H9 (cell line): ENCODE data around the gene SPHK2. TPM values are rescaled to one million over a fixed set of nuclear protein-coding genes. Genes with fewer than 3 reads are reported as not detected.
A peak's percentile ranks its signal among the peaks of the same experiment; 100 is the strongest.

ENCODE experiments used
- DNase-seq: peaks from one replicate; pipeline ENCODE4 v3.0.0-alpha.2; 2017
- H2AFZ ChIP-seq: one replicate; pipeline ENCODE4 v1.6.1; 2013; ENCODE audit warnings: mild to moderate bottlenecking, low read length, control low read depth, moderate library complexity
- H2AK5ac ChIP-seq: 2 replicates; pipeline ENCODE4 v1.6.1; 2013; ENCODE audit warnings: low read length, control low read depth, mixed read lengths; ENCODE audit not compliant: insufficient read length
- H2BK120ac ChIP-seq: one replicate; pipeline ENCODE4 v1.6.1; 2013; ENCODE audit warnings: low read depth, mild to moderate bottlenecking, low read length, control low read depth, inconsistent platforms; ENCODE audit not compliant: poor library complexity, severe bottlenecking
- H2BK12ac ChIP-seq: 2 replicates; pipeline ENCODE4 v1.6.1; 2013; ENCODE audit warnings: low read length, control low read depth, mixed read lengths, low read depth; ENCODE audit not compliant: insufficient read length
- H2BK15ac ChIP-seq: 2 replicates; pipeline ENCODE4 v1.6.1; 2013; ENCODE audit warnings: low read depth, low read length, control low read depth
- H2BK20ac ChIP-seq: one replicate; pipeline ENCODE4 v1.6.1; 2013; ENCODE audit warnings: low read depth, mild to moderate bottlenecking, low read length, control low read depth, inconsistent platforms; ENCODE audit not compliant: poor library complexity, severe bottlenecking
- H2BK5ac ChIP-seq: 2 replicates; pipeline ENCODE4 v1.6.1; 2013; ENCODE audit warnings: low read length, control low read depth, mixed read lengths; ENCODE audit not compliant: insufficient read length
- H3K14ac ChIP-seq: 2 replicates; pipeline ENCODE4 v1.6.1; 2013; ENCODE audit warnings: low read length, control low read depth; ENCODE audit not compliant: insufficient read depth
- H3K18ac ChIP-seq: 2 replicates; pipeline ENCODE4 v1.6.1; 2013; ENCODE audit warnings: low read depth, mild to moderate bottlenecking, mixed read lengths, low read length, control low read depth; ENCODE audit not compliant: insufficient read length
- H3K23ac ChIP-seq: 2 replicates; pipeline ENCODE4 v1.6.1; 2013; ENCODE audit warnings: low read length, control low read depth, mixed read lengths, low read depth; ENCODE audit not compliant: insufficient read length
- H3K23me2 ChIP-seq: 2 replicates; pipeline ENCODE4 v1.6.1; 2013; ENCODE audit warnings: low read depth, mild to moderate bottlenecking, mixed read lengths, low read length, control low read depth; ENCODE audit not compliant: insufficient read length, poor library complexity, severe bottlenecking
- H3K27ac ChIP-seq: 2 replicates; pipeline ENCODE4 v1.5.1; 2013; ENCODE audit warnings: low read length, control low read depth, mixed read lengths, low read depth; ENCODE audit not compliant: insufficient read length
- H3K27me3 ChIP-seq: 2 replicates; pipeline ENCODE4 v1.6.1; 2013; ENCODE audit warnings: low read length, control low read depth, inconsistent platforms; ENCODE audit not compliant: insufficient read depth
- H3K4ac ChIP-seq: 2 replicates; pipeline ENCODE4 v1.6.1; 2013; ENCODE audit warnings: low read depth, mild to moderate bottlenecking, control low read depth, inconsistent platforms, low read length, moderate library complexity
- H3K4me1 ChIP-seq: 2 replicates; pipeline ENCODE4 v1.6.1; 2013; ENCODE audit warnings: low read length, control low read depth, inconsistent platforms; ENCODE audit not compliant: insufficient read depth
- H3K4me2 ChIP-seq: 2 replicates; pipeline ENCODE4 v1.6.1; 2013; ENCODE audit warnings: low read length, control low read depth, mixed read lengths; ENCODE audit not compliant: insufficient read length, insufficient read depth
- H3K56ac ChIP-seq: 2 replicates; pipeline ENCODE4 v1.6.1; 2013; ENCODE audit warnings: low read depth, mild to moderate bottlenecking, mixed read lengths, low read length, control low read depth; ENCODE audit not compliant: insufficient read length
- H3K79me1 ChIP-seq: 2 replicates; pipeline ENCODE4 v1.6.1; 2013; ENCODE audit warnings: low read depth, mild to moderate bottlenecking, moderate library complexity, low read length, control low read depth, inconsistent platforms; ENCODE audit not compliant: insufficient read depth, poor library complexity, severe bottlenecking
- H3K79me2 ChIP-seq: 2 replicates; pipeline ENCODE4 v1.6.1; 2013; ENCODE audit warnings: low read length, control low read depth, inconsistent platforms; ENCODE audit not compliant: insufficient read depth
- H3K9ac ChIP-seq: 2 replicates; pipeline ENCODE4 v1.6.1; 2013; ENCODE audit warnings: low read length, control low read depth, mixed read lengths; ENCODE audit not compliant: insufficient read length; ENCODE audit errors: extremely low read depth
- H3K9me3 ChIP-seq: one replicate; pipeline ENCODE4 v1.6.1; 2013; ENCODE audit warnings: low read depth, low read length, inconsistent platforms; ENCODE audit not compliant: control insufficient read depth
- H3T11ph ChIP-seq: one replicate; pipeline ENCODE4 v1.6.1; 2013; ENCODE audit warnings: mild to moderate bottlenecking, low read length, control low read depth, inconsistent platforms
- H4K20me1 ChIP-seq: one replicate; pipeline ENCODE4 v1.6.1; 2013; ENCODE audit not compliant: control insufficient read depth, insufficient read length, insufficient read depth
- H4K5ac ChIP-seq: 2 replicates; pipeline ENCODE4 v1.6.1; 2013; ENCODE audit warnings: low read depth, mild to moderate bottlenecking, mixed read lengths, low read length, control low read depth; ENCODE audit not compliant: insufficient read length
- H4K8ac ChIP-seq: replicated peaks from 2 replicates; pipeline ENCODE4 v1.6.1; 2013; ENCODE audit warnings: low read length, control low read depth, mixed read lengths, low read depth; ENCODE audit not compliant: insufficient read length
- H4K91ac ChIP-seq: 2 replicates; pipeline ENCODE4 v1.6.1; 2013; ENCODE audit warnings: low read depth, mild to moderate bottlenecking, moderate library complexity, mixed read lengths, low read length, control low read depth; ENCODE audit not compliant: insufficient read length
- H3K27ac Mint-ChIP-seq, 3 experiments: 2 replicates in 2 of 3; 3 replicates in 1 of 3; pipeline ENCODE4 v1.8.0; 2020 to 2021; ENCODE audit warnings: mixed read lengths in 3 of 3, mild to moderate bottlenecking in 1 of 3, moderate library complexity in 1 of 3
- H3K27me3 Mint-ChIP-seq: 2 replicates; pipeline ENCODE4 v1.8.0; 2021; ENCODE audit warnings: low read depth, mild to moderate bottlenecking, moderate library complexity, mixed read lengths
- H3K36me3 Mint-ChIP-seq, 3 experiments: 2 replicates in 2 of 3; 3 replicates in 1 of 3; pipeline ENCODE4 v1.8.0; 2020 to 2021; ENCODE audit warnings: low read depth in 3 of 3, mixed read lengths in 3 of 3; ENCODE audit not compliant: insufficient read depth in 1 of 3
- H3K4me1 Mint-ChIP-seq, 2 experiments: 2 replicates each; pipeline ENCODE4 v1.8.0; 2020; ENCODE audit warnings: mixed read lengths in 2 of 2
- H3K4me3 Mint-ChIP-seq, 2 experiments: 2 replicates in 1 of 2; 3 replicates in 1 of 2; pipeline ENCODE4 v1.8.0; 2020 to 2021; ENCODE audit warnings: mild to moderate bottlenecking in 2 of 2, mixed read lengths in 2 of 2, moderate library complexity in 1 of 2
- H3K9me3 Mint-ChIP-seq, 2 experiments: 2 replicates in 1 of 2; 3 replicates in 1 of 2; pipeline ENCODE4 v1.8.0; 2020; ENCODE audit warnings: mild to moderate bottlenecking in 2 of 2, mixed read lengths in 2 of 2, moderate library complexity in 1 of 2
- CTCF ChIP-seq: fragments of 200-600 bp; sonication (generic); conservative IDR thresholded peaks from 3 replicates; pipeline ENCODE4 v1.8.0; 2021; ENCODE audit warnings: antibody characterized with exemption, mild to moderate bottlenecking
- WGBS: extraction: QIAGEN DNeasy Blood & Tissue Kit; methylation state at CpG from one replicate; pipeline ENCODE4 v1.1.7; 2013; ENCODE audit warnings: missing lambda C conversion rate, low lambda C conversion rate, mixed read lengths; ENCODE audit not compliant: insufficient read length; ENCODE audit errors: extremely low coverage; 5-methylcytosine and 5-hydroxymethylcytosine counted together
- total RNA-seq: library from RNA; stranded (reverse); gene quantifications from 2 replicates; pipeline ENCODE4 v1.2.1, GENCODE V29; 2021

SPHK2 gene
- total RNA-seq, 1 experiment from 2014 or later: 57.2 TPM

GRCh38 chr19:48642862-48643261 lies 23.6 kb downstream of the SPHK2 start:
- Histone ChIP-seq H3K79me1 (no peaks in the 10 kb centered on the region), H3K27me3 (no peaks in the 10 kb centered on the region), H3K4me2 (no peak overlapping the region), H3K4me1 (peaks cover 2% of the 10 kb centered on the region; the same call in 1 of the 2 replicates), H3K9me3 (no peaks in the 10 kb centered on the region), H3K27ac (no peak overlapping the region), H4K20me1 (no peaks in the 10 kb centered on the region), H3K23me2 (peaks cover 16% of the 10 kb centered on the region), H3K79me2 (no peaks in the 10 kb centered on the region), H2AK5ac (no peak overlapping the region), H2BK12ac (no peak overlapping the region), H2BK120ac (no peak overlapping the region), H2BK5ac (no peak overlapping the region), H2BK20ac (no peak overlapping the region), H3K4ac (no peak overlapping the region), H4K5ac (no peak overlapping the region), H4K8ac (no peak overlapping the region), H4K91ac (no peak overlapping the region), H3K23ac (no peak overlapping the region), H2AFZ (no peak overlapping the region), H3T11ph (no peak overlapping the region), H3K14ac (no peak overlapping the region), H3K18ac (no peak overlapping the region), H2BK15ac (no peak overlapping the region), H3K9ac (no peak overlapping the region), H3K56ac (no peak overlapping the region)
- peaks cover 14 to 36% (median 36%) of the 10 kb centered on the region in 3 experiments for H3K36me3 Mint-ChIP-seq
- H3K4me3 Mint-ChIP-seq: peak overlapping the region in 1 of 2 experiments; percentile 11; a peak in 2 of 5 replicates
- H3K9me3 Mint-ChIP-seq: no peaks in the 10 kb centered on the region; a peak in 1 of 5 replicates
- no CpG with 5 or more reads among the region's 5 CpGs for WGBS
- DNase-seq: no peak
- TF ChIP-seq CTCF: no peak
- peak overlapping the region in 1 of 3 experiments; percentile 42; a peak in 1 of 7 replicates for H3K27ac Mint-ChIP-seq
- peaks cover 34 to 35% of the 10 kb centered on the region in 2 experiments for H3K4me1 Mint-ChIP-seq
- H3K27me3 Mint-ChIP-seq: no peaks in the 10 kb centered on the region; the same call in 1 of the 2 replicates
